ENCODE results near the gene BROX.

The BROX gene

GRCh38 chr1:222784371-222784770 is 72.0 kb downstream of the BROX start:
- H3K27ac ChIP-seq: no peak overlapping the region
- POLR2A ChIA-PET (ENCODE audit: low non-redundant PET): no interaction called here

More at GRCh38 chr1:222784371-222784770, 72.0 kb downstream of the BROX start:
- TF ChIP-seq CTCF (conservative IDR thresholded peaks at IDR 0.05; ENCODE audit: low read depth): no peak
- no peak for DNase-seq (ENCODE audit: low spot score)
- CTCF ChIA-PET: no interaction called here

All from RWPE1 (cell line).